Neural progenitor cell (in vitro differentiated cells): ENCODE results near the gene SELENOP. TPM values are rescaled to one million over a fixed set of nuclear protein-coding genes. Genes with fewer than 3 reads are reported as not detected.

Experiments used
- DNase-seq: peaks from one replicate; pipeline ENCODE4 v3.0.0-alpha.2; 2016; ENCODE audit warnings: low spot score
- H2AFZ ChIP-seq: fragments of 200-600 bp; sonication (generic); replicated peaks from 2 replicates; pipeline ENCODE4 v1.6.1; 2016; ENCODE audit warnings: antibody characterized with exemption
- H3F3A ChIP-seq: fragments of 200-600 bp; sonication (generic); 2 replicates; pipeline ENCODE4 v1.6.1; 2016; ENCODE audit warnings: antibody characterized with exemption, low read depth
- H3K27ac ChIP-seq: fragments of 200-600 bp; sonication (generic); 2 replicates; pipeline ENCODE4 v1.5.1; 2016; ENCODE audit warnings: mild to moderate bottlenecking
- H3K27me3 ChIP-seq: fragments of 200-600 bp; sonication (generic); 2 replicates; pipeline ENCODE4 v1.6.1; 2016; ENCODE audit warnings: mild to moderate bottlenecking, moderate library complexity
- H3K36me3 ChIP-seq: fragments of 200-600 bp; sonication (generic); 2 replicates; pipeline ENCODE4 v1.5.1; 2016
- H3K4me1 ChIP-seq: fragments of 200-600 bp; sonication (generic); 2 replicates; pipeline ENCODE4 v1.6.1; 2016; ENCODE audit warnings: mixed run types
- H3K4me2 ChIP-seq: fragments of 200-600 bp; sonication (generic); 2 replicates; pipeline ENCODE4 v1.6.1; 2016
- H3K4me3 ChIP-seq: fragments of 200-600 bp; sonication (generic); 2 replicates; pipeline ENCODE4 v1.5.1; 2016
- H3K79me2 ChIP-seq: fragments of 200-600 bp; sonication (generic); 2 replicates; pipeline ENCODE4 v1.6.1; 2016; ENCODE audit warnings: low read depth
- H3K9ac ChIP-seq: fragments of 200-600 bp; sonication (generic); 2 replicates; pipeline ENCODE4 v1.6.1; 2016
- H3K9me3 ChIP-seq: fragments of 200-600 bp; sonication (generic); 2 replicates; pipeline ENCODE4 v1.5.1; 2016; ENCODE audit warnings: low read depth
- H4K20me1 ChIP-seq: fragments of 200-600 bp; sonication (generic); 2 replicates; pipeline ENCODE4 v1.6.1; 2016; ENCODE audit warnings: low read depth
- H3K27ac Mint-ChIP-seq: 3 replicates; pipeline ENCODE4 v1.8.0; 2021; ENCODE audit warnings: mixed read lengths
- H3K27me3 Mint-ChIP-seq: 2 replicates; pipeline ENCODE4 v1.8.0; 2022; ENCODE audit warnings: low read depth, mild to moderate bottlenecking, inconsistent platforms, moderate library complexity, mixed read lengths; ENCODE audit not compliant: insufficient read depth
- H3K36me3 Mint-ChIP-seq: 3 replicates; pipeline ENCODE4 v1.8.0; 2021; ENCODE audit warnings: mixed read lengths
- H3K4me1 Mint-ChIP-seq: 3 replicates; pipeline ENCODE4 v1.8.0; 2021; ENCODE audit warnings: mixed read lengths
- H3K4me3 Mint-ChIP-seq: 3 replicates; pipeline ENCODE4 v1.8.0; 2021; ENCODE audit warnings: mild to moderate bottlenecking, moderate library complexity, mixed read lengths
- H3K9me3 Mint-ChIP-seq: 3 replicates; pipeline ENCODE4 v1.8.0; 2020; ENCODE audit warnings: mixed read lengths
- CTCF ChIP-seq: fragments of 200-600 bp; sonication (generic); IDR thresholded peaks from 2 replicates; pipeline ENCODE4 v1.5.1; 2017; ENCODE audit warnings: antibody characterized with exemption, mild to moderate bottlenecking
- EZH2 ChIP-seq: fragments of 200-600 bp; sonication (generic); IDR thresholded peaks from 2 replicates; pipeline ENCODE4 v1.6.1; 2017; ENCODE audit warnings: antibody characterized with exemption, mild to moderate bottlenecking, moderate library complexity
- EZH2phosphoT487 ChIP-seq: fragments of 200-600 bp; sonication (generic); IDR thresholded peaks from 2 replicates; pipeline ENCODE4 v1.6.1; 2017; ENCODE audit warnings: antibody characterized with exemption
- total RNA-seq: library from RNA; depleted of rRNA; stranded (reverse); fragments of >200 nt; gene quantifications from 2 replicates; pipeline ENCODE4 v1.2.3, GENCODE V29; 2015; ENCODE audit warnings: low replicate concordance

Gene SELENOP
- total RNA-seq, 1 donor from 2014 or later, result 1.4 TPM

GRCh38 chr5:42843675-42844292, 32.1 kb upstream of the SELENOP start:
- Mint-ChIP-seq H3K9me3 (peaks cover 2% of the 10 kb centered on the region), H3K36me3 (no peaks in the 10 kb centered on the region), H3K27me3 (peaks cover 6% of the 10 kb centered on the region), H3K27ac (no peak overlapping the region), H3K4me1 (no peaks in the 10 kb centered on the region), H3K4me3 (no peak overlapping the region)
- no peak for TF ChIP-seq CTCF
- TF ChIP-seq EZH2, result no peak
- no peak for TF ChIP-seq EZH2phosphoT487
- H3K36me3 ChIP-seq, result no peaks in the 10 kb centered on the region
- no peak overlapping the region for H3K4me3 ChIP-seq
- no peak overlapping the region for H2AFZ ChIP-seq
- no peak overlapping the region for H3K27ac ChIP-seq
- no peak overlapping the region for H3K4me2 ChIP-seq
- H3K4me1 ChIP-seq, result no peaks in the 10 kb centered on the region
- no peaks in the 10 kb centered on the region for H3K27me3 ChIP-seq
- no peaks in the 10 kb centered on the region for H3K9me3 ChIP-seq
- H3K9ac ChIP-seq, result no peak overlapping the region
- H3F3A ChIP-seq, result no peaks in the 10 kb centered on the region
- no peak for DNase-seq
- H4K20me1 ChIP-seq, result no peaks in the 10 kb centered on the region
- H3K79me2 ChIP-seq, result no peaks in the 10 kb centered on the region

GRCh38 chr5:42842921-42843641, 31.4 kb upstream of the SELENOP start:
- Mint-ChIP-seq H3K27me3 (peaks cover 8% of the 10 kb centered on the region), H3K4me3 (no peak overlapping the region), H3K36me3 (no peaks in the 10 kb centered on the region)

GRCh38 chr5:42840842-42841567, 29.3 kb upstream of the SELENOP start:
- Histone ChIP-seq H3K36me3 (no peaks in the 10 kb centered on the region), H4K20me1 (no peaks in the 10 kb centered on the region), H3K4me3 (no peak overlapping the region), H3K4me1 (no peaks in the 10 kb centered on the region), H2AFZ (no peak overlapping the region), H3K27ac (no peak overlapping the region), H3K4me2 (no peak overlapping the region), H3K9me3 (no peaks in the 10 kb centered on the region), H3K9ac (no peak overlapping the region), H3K27me3 (no peaks in the 10 kb centered on the region), H3F3A (no peaks in the 10 kb centered on the region), H3K79me2 (no peaks in the 10 kb centered on the region)
- no peak for DNase-seq
- no peak for TF ChIP-seq EZH2phosphoT487
- no peak for TF ChIP-seq EZH2
- TF ChIP-seq CTCF, result no peak
- Mint-ChIP-seq H3K4me3 (no peak overlapping the region), H3K36me3 (no peaks in the 10 kb centered on the region), H3K27ac (no peak overlapping the region), H3K4me1 (no peaks in the 10 kb centered on the region), H3K27me3 (peaks cover 8% of the 10 kb centered on the region), H3K9me3 (peaks cover 2% of the 10 kb centered on the region)

More at GRCh38 chr5:42842921-42843641, 31.4 kb upstream of the SELENOP start:
- TF ChIP-seq CTCF (no peak), EZH2phosphoT487 (no peak), EZH2 (no peak)
- Histone ChIP-seq H3K9ac (no peak overlapping the region), H3K27ac (no peak overlapping the region), H3K27me3 (no peaks in the 10 kb centered on the region), H3K4me1 (no peaks in the 10 kb centered on the region), H3K36me3 (no peaks in the 10 kb centered on the region), H3K4me3 (no peak overlapping the region), H3K4me2 (no peak overlapping the region), H2AFZ (no peak overlapping the region), H3K9me3 (no peaks in the 10 kb centered on the region), H3K79me2 (no peaks in the 10 kb centered on the region), H3F3A (no peaks in the 10 kb centered on the region), H4K20me1 (no peaks in the 10 kb centered on the region)
- peaks cover 2% of the 10 kb centered on the region for H3K9me3 Mint-ChIP-seq
- H3K27ac Mint-ChIP-seq, result no peak overlapping the region
- no peaks in the 10 kb centered on the region for H3K4me1 Mint-ChIP-seq
- no peak for DNase-seq
